SK-N-SH (cell line): Measurements from ENCODE around the gene CALN1. TPM values are rescaled to one million over a fixed set of nuclear protein-coding genes. Genes with fewer than 3 reads are reported as not detected.

Experiments used
- CTCF ChIA-PET: fragments of 300-600, 350-600 bp; formaldehyde crosslinking; extraction: SDS; loops from one replicate; lab custom pipeline; 2021; lab: Yijun Ruan, JAX
- POLR2A ChIA-PET: fragments of 350-600 bp; sonication (Branson Sonifier 250); formaldehyde crosslinking; extraction: SDS; loops from one replicate; lab custom pipeline; 2020; ENCODE audit warnings: antibody characterized with exemption, inconsistent platforms; lab: Yijun Ruan, JAX
- DNase-seq: peaks from one replicate; pipeline ENCODE4 v3.0.0; 2012
- H2AFZ ChIP-seq: fragments of 200-600 bp; sonication (generic); 2 replicates; pipeline ENCODE4 v1.8.1; 2016; ENCODE audit warnings: antibody characterized with exemption, mild to moderate bottlenecking, low read depth
- H3F3A ChIP-seq: fragments of 200-600 bp; sonication (generic); replicated peaks from 2 replicates; pipeline ENCODE3; 2016; ENCODE audit warnings: antibody characterized with exemption, mild to moderate bottlenecking; ENCODE audit not compliant: insufficient read depth
- H3K27ac ChIP-seq, 2 experiments: fragments of 200-500 bp in 1 of 2; fragments of 200-600 bp in 1 of 2; sonication (Bioruptor generic) in 1 of 2; sonication (generic), shearing (Covaris generic) in 1 of 2; 2 replicates each; pipeline versions ENCODE4 v1.5.1 to v1.6.1; 2014 to 2016; ENCODE audit warnings: low read depth in 2 of 2, inconsistent platforms in 1 of 2, low read length in 1 of 2, mild to moderate bottlenecking in 1 of 2, mixed read lengths in 1 of 2
- H3K27me3 ChIP-seq: fragments of 200-600 bp; sonication (generic), shearing (Covaris generic); 2 replicates; pipeline ENCODE4 v1.6.1; 2016; ENCODE audit warnings: mixed run types; ENCODE audit not compliant: insufficient read depth
- H3K36me3 ChIP-seq, 2 experiments: fragments of 200-500 bp in 1 of 2; fragments of 200-600 bp in 1 of 2; sonication (Bioruptor generic) in 1 of 2; sonication (generic) in 1 of 2; replicated peaks in 1 of 2; 2 replicates each; pipeline versions ENCODE3 to v1.5.1; 2014 to 2016; ENCODE audit warnings: low read length in 1 of 2, mild to moderate bottlenecking in 1 of 2; ENCODE audit not compliant: insufficient read depth in 2 of 2, control insufficient read depth in 1 of 2
- H3K4me1 ChIP-seq, 2 experiments: fragments of 200-500 bp in 1 of 2; fragments of 200-600 bp in 1 of 2; sonication (Bioruptor generic) in 1 of 2; sonication (generic), shearing (Covaris generic) in 1 of 2; 2 replicates each; pipeline versions ENCODE4 v1.5.1 to v1.6.1; 2014 to 2016; ENCODE audit warnings: low read depth in 1 of 2, low read length in 1 of 2, mixed run types in 1 of 2; ENCODE audit not compliant: insufficient read depth in 2 of 2, control insufficient read depth in 1 of 2
- H3K4me2 ChIP-seq: fragments of 200-600 bp; sonication (generic), shearing (Covaris generic); 2 replicates; pipeline ENCODE4 v1.6.1; 2017; ENCODE audit warnings: mixed run types
- H3K4me3 ChIP-seq, 2 experiments: fragments of 200-500 bp in 1 of 2; fragments of 200-600 bp in 1 of 2; sonication (Bioruptor generic) in 1 of 2; sonication (generic), shearing (Covaris generic) in 1 of 2; 2 replicates each; pipeline versions ENCODE4 v1.5.1 to v1.8.1; 2014 to 2016; ENCODE audit warnings: low read depth in 2 of 2, inconsistent platforms in 1 of 2, low read length in 1 of 2, mild to moderate bottlenecking in 1 of 2, mixed read lengths in 1 of 2, moderate library complexity in 1 of 2
- H3K79me2 ChIP-seq: fragments of 200-600 bp; sonication (generic); 2 replicates; pipeline ENCODE4 v1.8.1; 2017; ENCODE audit warnings: mild to moderate bottlenecking; ENCODE audit not compliant: insufficient read depth
- H3K9ac ChIP-seq: fragments of 200-600 bp; sonication (generic); 2 replicates; pipeline ENCODE4 v1.6.1; 2017; ENCODE audit warnings: mixed run types
- H3K9me2 ChIP-seq: fragments of 200-600 bp; sonication (generic); 2 replicates; pipeline ENCODE4 v1.6.1; 2017; ENCODE audit warnings: mixed run types
- H3K9me3 ChIP-seq: fragments of 200-600 bp; sonication (generic); 2 replicates; pipeline ENCODE4 v1.6.1; 2017; ENCODE audit warnings: mixed run types, mild to moderate bottlenecking, moderate library complexity
- H4K20me1 ChIP-seq: fragments of 200-600 bp; sonication (generic); 2 replicates; pipeline ENCODE4 v1.6.1; 2017; ENCODE audit warnings: mild to moderate bottlenecking, mixed run types; ENCODE audit not compliant: insufficient read depth
- EP300 ChIP-seq, 2 experiments: IDR thresholded peaks; 2 replicates each; pipeline versions ENCODE4 v1.4.0 to v1.6.1; 2012; ENCODE audit warnings: borderline replicate concordance in 1 of 2, low read depth in 1 of 2, low read length in 1 of 2
- EZH2phosphoT487 ChIP-seq: fragments of 200-600 bp; sonication (generic); IDR thresholded peaks from 2 replicates; pipeline ENCODE4 v1.6.1; 2017; ENCODE audit warnings: low read depth, mixed run types, mild to moderate bottlenecking, antibody characterized with exemption, moderate library complexity, borderline replicate concordance
- FOSL2 ChIP-seq: IDR thresholded peaks from 2 replicates; pipeline ENCODE4 v1.4.0; 2012; ENCODE audit warnings: low read depth, mild to moderate bottlenecking, moderate library complexity, borderline replicate concordance
- GABPA ChIP-seq: IDR thresholded peaks from 2 replicates; pipeline ENCODE4 v1.4.0; 2012; ENCODE audit warnings: low read depth, mild to moderate bottlenecking
- IRF3 ChIP-seq: fragments of 150-350 bp; IDR thresholded peaks from 2 replicates; pipeline ENCODE4 v1.6.1; 2016; ENCODE audit warnings: mild to moderate bottlenecking, low read depth, low read length
- PBX3 ChIP-seq: IDR thresholded peaks from 2 replicates; pipeline ENCODE4; 2012
- POLR2AphosphoS5 ChIP-seq: IDR thresholded peaks from 2 replicates; pipeline ENCODE4 v1.6.1; 2012; ENCODE audit warnings: low read depth, low read length
- RAD21 ChIP-seq: IDR thresholded peaks from 2 replicates; pipeline ENCODE4 v1.6.1; 2012; ENCODE audit warnings: mild to moderate bottlenecking, low read length
- REST ChIP-seq: IDR thresholded peaks from 2 replicates; pipeline ENCODE4 v1.6.1; 2012; ENCODE audit warnings: mild to moderate bottlenecking, low read depth, low read length, moderate library complexity
- SIN3A ChIP-seq: IDR thresholded peaks from 2 replicates; pipeline ENCODE4 v1.6.1; 2012; ENCODE audit warnings: low read depth, mild to moderate bottlenecking, low read length, moderate library complexity, borderline replicate concordance
- TAF1 ChIP-seq: IDR thresholded peaks from 2 replicates; pipeline ENCODE4 v1.6.1; 2012; ENCODE audit warnings: low read depth, mild to moderate bottlenecking, low read length, moderate library complexity, borderline replicate concordance
- TEAD4 ChIP-seq: IDR thresholded peaks from 2 replicates; pipeline ENCODE4 v1.4.0; 2012; ENCODE audit warnings: mild to moderate bottlenecking, borderline replicate concordance; ENCODE audit not compliant: insufficient read depth
- WGBS: methylation state at CpG from one replicate; pipeline ENCODE4 v1.1.6; 2017; ENCODE audit warnings: low lambda C conversion rate; 5-methylcytosine and 5-hydroxymethylcytosine counted together
- polyA plus RNA-seq, 3 experiments: library from polyadenylated mRNA; depleted of rRNA; stranded (reverse); fragments of >200 nt; gene quantifications; 2 replicates each; pipeline ENCODE4 v1.2.3, GENCODE V29; 2012

The CALN1 gene
- polyA plus RNA-seq, 1 of the 3 experiments (the other 2 are of a cell fraction): not detected

- TF ChIP-seq EZH2phosphoT487: no peak
Observed at GRCh38 chr7:71870812-71871211, 541.3 kb downstream of the CALN1 start (continued).

- no peaks in the 10 kb centered on the region for H3K36me3 ChIP-seq
- H3K4me3 ChIP-seq: no peak overlapping the region
- H3K27ac ChIP-seq: no peak overlapping the region
- no peaks in the 10 kb centered on the region for H4K20me1 ChIP-seq
- H3F3A ChIP-seq: no peaks in the 10 kb centered on the region
- no peaks in the 10 kb centered on the region for H3K79me2 ChIP-seq
- H3K4me2 ChIP-seq: no peak overlapping the region
- TF ChIP-seq PBX3 (no peak), TEAD4 (no peak), SIN3A (no peak), EP300 (IDR thresholded peaks at IDR 0.05; ENCODE audit: borderline replicate concordance in 1 of 2, low read depth in 1 of 2, low read length in 1 of 2) (no peak), RAD21 (no peak), FOSL2 (no peak), IRF3 (no peak), POLR2AphosphoS5 (no peak), GABPA (no peak), TAF1 (no peak), REST (no peak)
- no peak overlapping the region for H3K9ac ChIP-seq
- ChIA-PET CTCF (no interaction called here), POLR2A (no interaction called here)
- 0 out of 2 replicates have a peak, but pooled peaks cover 4% of the 10 kb centered on the region for H3K9me2 ChIP-seq
- H3K27me3 ChIP-seq: no peaks in the 10 kb centered on the region
- no peak overlapping the region for H2AFZ ChIP-seq
- no peak for DNase-seq
- no peaks in the 10 kb centered on the region for H3K9me3 ChIP-seq
- H3K4me1 ChIP-seq: no peaks in the 10 kb centered on the region
- WGBS: 5% methylated on average over 1 of the region's 1 CpG
Observed at GRCh38 chr7:71868797-71869196, 543.3 kb downstream of the CALN1 start.
